Fibroblast of skin of back (primary cell): ENCODE data around the gene STUM.
"Not testable (repeated sequence)": the region's sequence is repeated elsewhere in the genome, so short reads cannot be mapped to it uniquely, and the experiment has no call there.

ENCODE experiments used
- DNase-seq: peaks from one replicate; pipeline ENCODE4 v3.0.0-alpha.2; 2013

Gene STUM

DNA sequence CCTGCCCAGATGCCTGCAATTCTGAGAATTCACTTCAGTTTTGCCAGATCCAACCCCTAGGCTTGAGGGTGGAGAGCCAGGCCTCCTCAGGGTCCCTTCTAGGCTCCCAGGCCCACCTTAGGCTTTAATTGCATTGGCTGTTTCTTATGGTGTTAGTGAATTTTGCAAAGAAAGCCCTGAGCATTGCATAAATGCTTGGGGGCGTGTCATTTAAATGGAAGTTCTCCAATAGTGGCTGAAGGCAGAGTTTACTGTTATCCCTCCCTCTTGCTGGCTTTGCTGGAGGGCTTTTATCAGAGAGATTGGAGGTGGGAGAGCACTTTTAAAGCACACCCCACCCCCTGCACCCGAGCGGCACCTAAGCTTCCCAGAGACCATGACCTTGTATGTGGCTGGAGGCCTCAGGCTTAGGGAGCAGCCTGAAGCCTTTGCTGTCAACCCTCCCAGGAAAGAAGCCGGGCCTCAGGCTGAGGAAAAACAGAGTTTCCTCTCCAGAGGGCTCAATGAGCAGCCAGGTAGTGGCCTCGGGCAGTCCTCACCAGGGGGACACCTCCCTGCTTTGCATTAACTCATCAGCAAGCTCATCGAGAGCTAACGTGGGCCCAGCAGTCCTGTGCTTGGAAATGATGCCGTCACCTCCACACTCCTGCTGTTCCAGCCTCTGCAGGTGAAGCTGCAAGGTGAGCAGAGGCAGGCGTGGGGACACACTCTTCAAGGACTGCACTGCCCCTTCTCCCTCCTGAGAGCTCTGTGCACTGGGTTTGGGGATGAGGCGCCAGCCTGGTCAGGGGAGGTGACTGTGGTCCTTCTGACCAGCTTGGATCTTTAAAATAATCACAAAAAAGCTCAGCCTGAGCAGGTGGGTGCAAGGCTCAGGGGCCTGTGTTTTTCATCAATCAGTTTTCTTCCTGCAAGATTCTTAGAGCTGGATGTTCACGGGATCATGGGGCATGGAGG lies 58.0 kb downstream of the STUM start:
- no peak for DNase-seq

DNA sequence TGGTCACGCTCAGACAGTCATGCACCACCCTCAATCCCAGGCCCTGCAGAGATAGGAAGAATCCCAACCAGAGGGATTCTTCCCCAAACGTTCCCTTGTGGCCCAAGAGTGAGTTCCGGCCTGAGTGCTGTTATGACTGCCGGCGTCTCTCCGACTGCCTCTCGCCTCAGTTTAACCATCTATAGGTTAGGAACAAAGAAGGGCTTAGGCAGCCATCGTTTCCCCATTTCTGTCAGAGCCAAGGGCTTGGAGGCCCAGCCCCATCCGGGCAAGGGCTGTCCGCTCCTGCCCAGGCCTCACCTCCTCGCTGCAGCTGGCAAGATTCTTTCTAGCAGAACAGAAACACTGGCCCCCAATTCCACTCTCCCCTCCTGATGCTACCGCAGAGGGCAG lies 58.7 kb downstream of the STUM start:
- DNase-seq = no peak

DNA sequence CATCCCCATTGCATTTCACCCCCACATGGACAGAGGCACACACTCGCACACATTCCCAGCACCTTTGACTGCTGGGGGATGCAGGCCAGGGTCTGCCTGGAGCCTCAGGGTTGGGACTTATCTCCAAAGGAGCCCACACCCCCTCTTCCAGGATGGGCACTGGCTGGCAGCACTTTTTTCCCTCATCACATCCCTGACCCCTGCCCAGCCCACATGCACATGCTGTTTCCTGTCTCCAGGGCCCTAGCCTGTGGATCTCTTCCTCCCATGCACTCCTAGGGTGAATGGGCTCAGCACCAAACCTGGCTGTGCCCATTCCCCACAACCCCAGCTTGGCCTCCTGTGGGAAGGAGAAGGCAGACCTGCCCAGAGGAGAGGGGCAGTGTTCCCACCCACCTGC lies 59.3 kb downstream of the STUM start:
- no peak for DNase-seq

DNA sequence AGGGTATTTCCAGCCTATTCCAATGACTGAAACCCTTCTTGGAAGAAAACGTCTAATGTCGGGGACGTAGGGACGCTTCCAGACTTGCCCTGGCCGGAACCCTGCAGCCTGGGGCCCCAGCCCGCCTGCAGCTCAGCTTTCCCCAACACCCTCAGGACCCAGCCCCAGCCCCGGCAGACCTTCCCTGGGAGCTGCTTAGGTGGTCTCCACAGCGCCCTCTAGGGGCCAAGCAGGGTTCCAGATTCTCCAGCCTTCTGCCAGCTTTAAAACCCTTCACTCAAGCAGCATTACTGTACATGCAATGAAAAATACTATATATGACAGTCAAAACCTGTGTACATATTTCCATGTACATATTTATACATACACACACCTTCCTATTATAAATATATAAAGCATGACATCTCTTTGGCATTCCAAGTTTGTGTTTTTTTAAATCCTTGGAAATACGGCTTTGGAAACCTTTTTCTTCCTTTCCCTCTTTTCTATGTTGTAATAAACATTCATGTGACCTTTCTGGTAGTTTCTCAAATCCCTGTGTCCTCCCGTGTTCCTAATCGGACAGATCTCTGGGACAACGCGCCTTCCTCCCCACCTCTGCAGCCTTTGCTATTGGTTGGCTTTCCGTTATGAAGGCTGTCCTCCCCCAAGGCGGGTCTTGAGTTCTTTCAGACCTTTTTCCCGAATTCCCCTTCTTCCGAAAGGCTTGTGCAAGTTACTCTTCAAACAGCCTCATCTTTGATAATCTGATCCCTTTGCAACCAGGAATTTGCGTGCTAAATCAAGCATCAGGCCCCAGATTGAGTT lies 60.3 kb downstream of the STUM start:
- peak; percentile 46 for DNase-seq

DNA sequence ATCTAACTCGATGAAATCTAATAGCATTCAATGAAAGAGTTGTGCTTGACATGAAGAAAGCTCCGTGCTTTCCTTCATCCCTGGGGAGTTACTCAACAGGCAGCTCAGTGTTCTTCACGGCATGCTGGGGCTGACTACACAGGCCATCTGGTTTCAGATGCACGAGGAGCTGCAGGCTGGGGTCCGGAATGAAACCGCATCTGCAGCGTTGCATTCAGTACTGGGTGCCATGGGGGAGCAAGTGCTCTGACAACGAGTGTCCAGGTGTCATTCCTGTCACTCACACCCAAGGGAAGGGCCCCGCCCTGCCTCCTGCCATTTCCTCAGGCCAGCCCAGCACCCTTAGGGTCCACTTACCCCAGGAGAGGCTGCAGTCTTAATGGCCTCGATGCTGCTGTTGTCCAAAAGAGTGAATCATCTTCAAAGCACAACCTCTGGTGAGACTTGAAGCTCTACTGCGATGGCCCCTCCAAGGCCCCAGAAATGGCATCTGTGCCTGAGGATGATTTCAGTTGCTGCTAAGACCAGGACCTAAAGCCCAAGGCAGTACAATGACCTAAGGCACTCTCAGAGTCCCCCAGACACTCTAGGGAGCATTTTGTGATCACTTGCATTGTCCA lies 61.4 kb downstream of the STUM start:
- no peak for DNase-seq

DNA sequence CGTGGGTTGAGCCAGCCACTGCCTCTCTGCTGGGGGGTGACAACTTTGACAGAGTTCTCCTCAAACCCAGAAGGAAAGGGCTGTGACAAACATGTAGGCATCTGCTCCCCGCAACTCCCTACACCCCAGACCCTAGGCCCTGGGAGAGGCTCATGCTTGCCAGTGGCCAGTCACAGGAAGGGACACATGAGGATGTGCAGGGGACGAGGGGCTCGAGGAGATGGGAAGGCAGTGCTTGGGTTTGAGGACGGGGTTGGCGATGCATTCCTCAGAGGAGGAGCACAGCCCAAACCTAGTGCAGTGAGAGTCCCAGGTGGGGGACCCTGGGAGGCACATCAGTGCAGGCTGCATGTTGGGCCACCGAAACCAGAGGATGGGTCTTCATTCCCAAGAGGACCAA lies 62.1 kb downstream of the STUM start:
- DNase-seq = no peak

DNA sequence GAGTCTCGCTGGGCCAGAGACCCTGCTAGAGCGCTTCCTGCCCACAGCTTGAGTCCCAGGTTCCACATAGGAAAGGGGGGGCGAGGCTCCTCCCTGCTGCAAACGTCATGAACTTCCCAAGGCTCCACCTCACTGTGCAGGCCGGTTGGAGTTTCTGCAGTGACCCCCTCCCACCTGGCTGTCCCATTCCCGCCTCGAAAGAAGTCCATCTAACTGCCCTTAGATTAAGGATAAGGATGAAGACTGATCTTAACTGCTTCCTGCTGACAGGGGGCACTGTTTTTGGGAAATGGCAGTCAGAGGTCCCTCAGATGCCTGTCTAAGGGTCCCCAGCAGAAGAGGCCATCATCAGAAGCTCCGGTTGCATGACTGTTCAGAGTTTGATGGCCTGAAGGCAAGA lies 62.7 kb downstream of the STUM start:
- DNase-seq = no peak

DNA sequence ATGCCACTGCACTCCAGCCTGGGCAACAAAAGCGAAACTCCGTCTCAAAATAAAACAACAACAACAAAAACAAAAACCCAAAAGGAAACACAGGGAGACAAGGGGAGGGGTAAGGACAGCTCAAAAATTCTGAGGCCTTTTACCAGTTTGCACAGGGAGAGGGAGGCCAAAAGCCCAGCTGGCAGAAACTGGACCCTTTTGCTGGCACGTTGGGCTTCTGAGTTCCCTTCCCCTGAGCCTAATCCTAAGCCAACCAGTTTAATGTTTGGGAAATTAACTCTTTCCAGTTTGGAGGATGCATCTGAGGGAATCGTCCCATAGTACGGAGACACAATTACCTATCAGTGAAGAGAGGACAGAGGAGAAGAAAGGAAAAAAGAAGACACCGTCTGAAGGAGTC lies 63.4 kb downstream of the STUM start:
- DNase-seq = not testable (repeated sequence)

DNA sequence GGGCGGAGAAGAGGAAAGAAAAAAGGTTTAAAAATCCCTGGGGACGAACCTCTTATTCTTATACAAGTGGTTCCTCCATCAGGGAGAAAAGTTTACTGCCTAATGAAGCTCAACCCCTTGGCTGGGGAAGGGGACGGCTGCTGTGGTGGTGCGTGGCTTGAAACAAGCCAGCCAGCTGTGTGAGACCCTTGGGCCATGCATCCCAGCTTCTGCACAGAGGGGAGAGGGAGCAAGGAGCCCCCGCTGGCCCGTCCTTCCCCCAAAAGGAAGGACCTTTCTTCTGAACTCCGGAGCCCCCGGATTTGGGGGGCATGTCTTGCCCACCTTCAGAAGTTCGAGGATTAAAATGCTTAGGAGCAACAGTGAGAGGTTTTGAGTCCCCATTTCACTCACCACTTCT lies 67.3 kb downstream of the STUM start:
- DNase-seq = no peak

DNA sequence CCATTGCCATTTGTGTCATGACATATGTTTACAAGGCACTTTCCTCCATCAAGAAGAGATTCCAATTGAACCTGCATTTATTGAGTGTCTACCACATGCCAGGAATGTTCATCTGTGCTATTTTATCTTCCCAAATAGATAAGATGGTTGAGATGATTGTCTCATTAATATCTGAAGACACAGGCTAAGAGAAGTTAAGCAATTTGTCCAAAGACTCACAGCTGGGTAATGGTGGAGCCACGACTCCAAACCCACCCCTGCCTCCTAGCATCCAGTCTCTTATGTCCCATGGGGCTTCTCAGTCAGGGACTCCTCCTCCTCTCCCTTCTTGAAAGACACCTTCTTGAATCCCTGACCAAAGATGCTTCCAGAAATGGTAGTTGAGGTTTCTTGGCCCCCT lies 68.1 kb downstream of the STUM start:
- DNase-seq = no peak

DNA sequence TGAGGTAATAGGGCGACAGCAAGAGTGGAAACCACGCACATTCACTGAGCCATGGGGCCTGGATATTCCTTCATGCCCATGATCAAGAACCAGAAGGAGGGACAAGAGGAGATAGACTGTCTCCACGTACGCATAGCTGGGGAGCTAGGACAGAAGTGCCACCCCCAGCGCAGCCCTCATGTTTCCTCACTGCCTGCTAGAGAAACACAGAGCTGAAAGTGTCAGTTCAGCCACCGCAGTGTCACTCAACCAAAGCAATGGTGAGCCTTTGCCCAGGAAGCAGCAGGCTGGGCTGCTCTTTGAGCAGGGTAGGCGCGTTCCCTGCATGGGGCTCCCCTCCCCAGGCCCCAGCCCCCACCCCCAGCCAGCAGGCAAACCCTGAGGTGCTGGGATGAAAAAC lies 68.5 kb downstream of the STUM start:
- no peak for DNase-seq

DNA sequence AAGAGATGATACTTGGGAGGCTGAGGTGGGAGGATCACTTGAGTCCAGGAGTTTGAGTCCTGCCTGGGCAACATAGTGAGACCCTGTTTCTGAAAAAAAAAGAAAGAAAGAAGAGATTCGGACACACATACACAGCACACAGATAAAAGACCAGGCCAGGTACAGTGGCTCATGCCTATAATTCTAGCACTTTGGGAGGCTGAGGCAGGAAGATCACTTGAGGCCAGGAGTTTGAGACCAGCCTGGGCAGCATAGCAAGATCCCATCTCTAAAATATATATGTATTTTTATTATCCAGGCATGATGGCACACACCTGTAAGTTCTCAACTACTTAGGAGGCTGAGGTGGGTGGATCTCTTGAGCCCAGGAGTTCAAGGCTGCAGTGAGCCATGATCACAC lies 69.2 kb downstream of the STUM start:
- DNase-seq = not testable (repeated sequence)

DNA sequence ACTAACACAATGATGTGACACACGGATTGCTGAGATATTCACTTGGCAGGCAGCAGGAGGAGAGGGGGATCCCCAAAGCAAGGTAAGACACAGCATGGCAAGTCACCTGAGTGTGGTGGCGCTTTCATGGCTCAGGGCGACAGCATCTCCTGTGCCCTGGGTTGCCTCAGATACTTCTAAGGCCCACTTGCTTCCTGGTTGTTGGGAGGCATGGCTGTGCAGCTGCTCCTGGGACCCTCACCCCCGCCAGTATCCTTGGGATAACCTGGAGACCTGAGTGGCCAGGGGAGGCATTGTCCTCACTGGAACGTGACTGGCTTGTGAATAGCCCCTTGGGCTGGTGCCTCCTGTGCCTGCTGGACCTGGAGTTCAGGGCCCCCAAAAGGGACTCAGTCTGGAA lies 69.8 kb downstream of the STUM start:
- DNase-seq = no peak

DNA sequence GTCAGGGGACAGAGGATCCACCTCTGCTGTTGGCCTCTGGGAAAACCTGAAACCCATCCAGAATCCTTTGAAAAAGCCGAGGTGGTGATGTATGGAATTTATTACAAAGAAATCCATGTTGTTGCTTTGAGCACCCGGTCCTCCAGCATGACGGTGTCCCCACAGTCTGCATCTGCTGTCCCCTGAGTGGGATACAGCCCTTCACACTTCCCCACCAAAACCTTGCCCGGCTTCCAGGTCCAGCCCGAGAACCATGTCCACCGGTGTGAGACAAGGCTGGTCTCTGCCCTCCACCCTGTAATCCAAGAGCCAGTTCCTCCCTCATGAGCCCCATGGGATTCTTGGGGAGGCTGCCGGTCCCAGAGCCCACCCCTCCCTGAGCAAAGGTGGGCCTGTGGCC lies 70.5 kb downstream of the STUM start:
- DNase-seq = no peak

DNA sequence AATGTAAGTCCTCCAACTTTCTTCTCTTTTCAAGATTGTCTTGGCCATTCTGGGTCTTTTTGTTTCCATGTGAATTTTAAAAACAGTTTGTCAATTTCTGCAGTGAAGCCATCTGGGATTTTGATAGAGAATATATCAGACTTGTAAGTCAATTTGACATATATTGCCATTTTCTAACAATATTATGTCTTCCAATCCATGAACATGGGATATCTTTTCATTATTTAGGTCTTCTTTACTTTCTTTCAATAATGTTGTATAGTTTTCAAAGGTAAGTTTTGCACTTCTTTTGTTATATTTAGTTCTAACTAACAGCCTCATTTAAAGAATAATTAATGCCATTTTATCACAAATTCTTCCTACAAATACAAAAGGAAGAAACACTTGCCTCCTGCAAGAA lies 73.4 kb downstream of the STUM start:
- no peak for DNase-seq

DNA sequence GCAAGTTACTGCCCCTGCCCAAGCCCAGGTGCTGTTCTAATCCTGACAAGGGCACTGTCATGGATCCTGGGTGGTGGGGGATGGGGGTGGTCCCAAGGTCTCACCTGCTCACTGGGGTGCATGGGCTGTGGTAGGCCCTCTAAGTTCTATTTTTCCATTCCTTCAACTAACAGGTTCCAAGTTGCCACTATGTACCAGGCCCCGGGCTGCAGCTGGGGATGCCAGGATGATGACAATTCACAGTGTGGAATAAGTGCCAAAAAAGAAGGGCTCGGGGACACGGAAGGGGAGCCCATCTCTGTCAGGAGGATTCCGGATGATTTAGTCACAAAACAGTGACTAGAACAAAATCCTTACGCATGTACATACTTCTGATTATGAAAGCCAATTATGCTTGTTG lies 76.0 kb downstream of the STUM start:
- DNase-seq = peak; percentile 67

DNA sequence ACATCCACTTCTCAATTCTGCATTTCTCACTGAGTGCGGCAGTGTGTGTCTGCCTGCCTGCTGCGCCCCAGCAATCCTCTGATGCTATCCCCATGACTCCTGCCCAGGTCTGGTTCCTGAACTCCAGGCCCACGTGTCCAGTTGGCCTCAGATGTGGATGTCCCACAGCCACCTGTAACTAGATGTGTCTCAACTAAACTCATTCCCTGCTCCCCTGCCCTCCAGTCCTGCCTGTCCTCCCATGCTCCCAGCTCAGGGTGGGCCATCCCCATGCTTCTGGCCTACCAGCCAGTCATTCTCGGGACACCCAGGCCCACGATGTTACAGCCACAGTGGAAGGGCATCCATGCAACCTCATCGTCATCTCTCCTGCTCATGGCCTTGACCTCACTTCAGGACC lies 76.8 kb downstream of the STUM start:
- DNase-seq = no peak

DNA sequence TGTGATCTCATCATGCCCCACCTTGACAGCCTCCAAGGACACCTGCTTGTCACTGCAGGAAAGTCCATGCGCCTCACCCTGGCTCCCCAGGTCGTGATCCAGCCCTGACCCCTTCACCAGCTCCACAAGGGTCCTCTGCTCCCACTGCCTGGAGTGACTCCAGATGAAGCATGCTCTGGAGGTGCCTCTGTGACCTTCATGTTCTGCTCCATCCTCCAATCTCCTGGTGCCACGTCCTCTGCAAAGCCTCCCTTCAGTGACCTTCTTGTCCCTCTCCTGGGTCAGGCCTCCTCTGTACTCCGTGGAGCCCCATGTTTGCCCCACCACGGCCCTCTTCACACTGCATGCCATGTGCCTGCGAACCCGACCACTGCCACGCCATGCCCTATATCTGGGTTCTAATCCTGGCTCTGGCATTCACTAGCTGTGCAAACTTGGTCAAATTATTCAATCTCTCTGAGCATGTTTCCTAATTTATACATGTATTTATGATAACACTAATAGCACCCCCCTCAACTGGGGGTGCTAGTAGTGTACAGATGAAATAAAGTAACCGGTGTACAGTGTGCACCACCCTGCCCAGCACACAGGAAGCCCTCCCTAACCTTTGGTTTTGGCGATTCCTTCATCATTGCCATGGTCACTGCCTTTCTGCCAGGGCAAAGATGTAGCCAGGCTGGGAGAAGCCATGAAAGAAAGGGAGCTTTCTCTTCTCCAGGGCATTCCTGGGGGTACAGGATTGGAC lies 77.4 kb downstream of the STUM start:
- no peak for DNase-seq

DNA sequence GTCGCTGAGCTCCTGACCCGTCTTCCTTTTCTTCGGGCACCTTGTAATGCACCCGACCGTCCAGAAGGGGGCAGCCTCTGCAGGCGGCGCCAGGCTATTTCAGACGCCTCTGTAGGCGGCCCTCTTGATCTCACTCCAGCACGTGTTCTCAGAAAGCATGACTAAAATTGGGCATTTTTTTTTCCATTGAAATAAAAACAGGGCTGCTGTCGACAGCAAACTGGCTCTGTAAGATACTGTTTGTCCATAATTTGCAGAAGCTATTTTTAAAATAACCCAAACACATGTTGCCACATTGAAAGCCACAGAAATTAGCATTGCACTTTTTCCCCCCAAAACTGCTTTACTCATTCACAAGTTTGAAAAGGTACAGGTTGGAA lies 78.0 kb downstream of the STUM start:
- peak; percentile 58 for DNase-seq

DNA sequence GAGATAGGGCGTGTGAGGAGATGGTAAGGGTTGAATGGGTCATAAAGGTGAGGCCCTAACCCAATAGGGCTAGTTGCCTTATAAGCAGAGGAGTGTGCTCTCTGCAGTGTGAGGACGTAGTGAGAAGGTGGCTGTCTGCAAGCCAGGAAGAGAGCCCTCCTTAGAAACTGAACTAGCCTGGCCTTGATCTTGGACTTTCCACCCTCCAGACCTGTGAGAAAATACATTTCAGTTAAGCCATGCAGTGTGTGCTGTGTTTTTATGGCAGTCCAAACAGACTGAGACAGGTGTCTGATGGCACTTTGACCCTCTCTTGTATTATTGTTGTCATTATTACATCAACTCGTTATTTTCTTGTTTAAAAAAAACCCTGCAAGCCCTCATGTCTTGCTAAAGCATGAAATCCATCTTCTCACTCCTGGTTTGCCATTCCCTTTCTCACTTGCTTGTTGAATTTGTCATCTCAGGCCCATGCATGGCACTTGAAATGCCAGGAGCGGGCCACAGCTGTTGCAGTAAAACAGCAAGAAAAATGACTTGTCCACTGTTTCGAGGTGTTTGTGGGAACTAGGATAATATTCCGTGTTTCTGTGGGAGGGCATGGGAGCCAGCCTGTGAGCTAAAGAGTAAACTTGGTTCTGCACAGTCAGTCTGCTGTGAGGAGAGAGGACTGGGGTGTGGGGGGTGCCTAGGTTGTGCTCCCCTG lies 78.6 kb downstream of the STUM start:
- DNase-seq = no peak

DNA sequence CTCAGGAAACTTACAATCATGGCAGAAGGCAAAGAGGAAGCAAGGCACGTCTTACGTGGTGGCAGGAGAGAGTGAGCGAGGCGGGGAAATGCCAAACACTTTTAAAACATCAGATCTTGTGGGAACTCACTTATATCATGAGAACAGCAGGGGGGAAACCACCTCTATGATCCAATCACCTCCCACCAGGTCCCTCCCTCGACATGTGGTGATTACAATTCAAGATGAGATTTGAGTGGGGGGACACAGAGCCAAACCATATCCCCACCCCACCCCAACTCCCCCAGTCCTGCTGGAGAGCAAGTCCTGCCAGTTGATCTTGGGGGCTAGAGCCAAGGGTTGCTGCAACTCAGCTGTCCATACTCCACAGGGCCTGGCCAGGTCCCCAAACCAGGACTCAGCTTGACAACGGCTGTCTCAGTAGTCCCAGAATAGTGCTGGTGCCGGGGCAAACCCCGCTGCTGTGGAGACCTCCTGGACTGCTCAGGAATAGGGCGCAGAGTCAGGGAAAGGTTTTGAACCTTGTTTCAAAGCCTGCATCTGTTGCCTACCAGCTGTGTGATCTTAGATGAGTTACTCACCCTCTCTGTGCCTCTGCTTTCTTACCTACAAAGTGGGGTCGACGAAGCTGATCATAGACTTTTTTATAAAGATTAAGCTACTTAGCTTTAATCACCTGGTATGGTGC lies 79.5 kb downstream of the STUM start:
- no peak for DNase-seq
